Measurements from ENCODE around the gene ATXN1.

Gene ATXN1

DNA sequence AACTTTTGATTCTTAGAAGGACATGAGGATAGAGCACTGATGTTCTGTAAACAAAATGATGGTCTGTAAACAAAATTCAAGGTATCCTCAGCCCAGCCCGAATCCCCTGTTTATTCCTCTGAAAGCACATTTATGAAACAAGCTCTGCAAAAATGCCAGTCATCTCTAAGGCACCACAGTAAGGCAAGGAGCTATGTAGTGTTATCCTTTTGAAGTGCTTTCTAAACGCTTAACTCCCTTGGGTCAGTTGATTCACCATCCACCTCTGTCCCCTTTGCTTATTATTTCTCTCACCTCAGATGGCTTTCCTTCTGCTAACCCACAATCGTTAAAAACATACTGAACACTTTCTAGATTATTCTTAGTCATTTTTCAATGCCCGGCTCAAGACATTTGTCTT, 93.8 kb downstream of the ATXN1 start:
- DNase-seq (ENCODE audit: low read depth in 1 of 2, low spot score in 1 of 2): no peak
- H3K27me3 ChIP-seq (ENCODE audit: insufficient read depth, poor library complexity, severe bottlenecking): no peaks in the 10 kb centered on the region
- H3K27ac ChIP-seq (replicated peaks): no peak overlapping the region
- H3K4me3 ChIP-seq (replicated peaks; ENCODE audit: insufficient read depth, low read length): no peak overlapping the region
- TF ChIP-seq, protein P1, sequence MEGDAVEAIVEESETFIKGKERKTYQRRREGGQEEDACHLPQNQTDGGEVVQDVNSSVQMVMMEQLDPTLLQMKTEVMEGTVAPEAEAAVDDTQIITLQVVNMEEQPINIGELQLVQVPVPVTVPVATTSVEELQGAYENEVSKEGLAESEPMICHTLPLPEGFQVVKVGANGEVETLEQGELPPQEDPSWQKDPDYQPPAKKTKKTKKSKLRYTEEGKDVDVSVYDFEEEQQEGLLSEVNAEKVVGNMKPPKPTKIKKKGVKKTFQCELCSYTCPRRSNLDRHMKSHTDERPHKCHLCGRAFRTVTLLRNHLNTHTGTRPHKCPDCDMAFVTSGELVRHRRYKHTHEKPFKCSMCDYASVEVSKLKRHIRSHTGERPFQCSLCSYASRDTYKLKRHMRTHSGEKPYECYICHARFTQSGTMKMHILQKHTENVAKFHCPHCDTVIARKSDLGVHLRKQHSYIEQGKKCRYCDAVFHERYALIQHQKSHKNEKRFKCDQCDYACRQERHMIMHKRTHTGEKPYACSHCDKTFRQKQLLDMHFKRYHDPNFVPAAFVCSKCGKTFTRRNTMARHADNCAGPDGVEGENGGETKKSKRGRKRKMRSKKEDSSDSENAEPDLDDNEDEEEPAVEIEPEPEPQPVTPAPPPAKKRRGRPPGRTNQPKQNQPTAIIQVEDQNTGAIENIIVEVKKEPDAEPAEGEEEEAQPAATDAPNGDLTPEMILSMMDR (IDR thresholded peaks at IDR 0.05; ENCODE audit: insufficient read depth, low read length): no peak
- TF ChIP-seq, protein P2, sequence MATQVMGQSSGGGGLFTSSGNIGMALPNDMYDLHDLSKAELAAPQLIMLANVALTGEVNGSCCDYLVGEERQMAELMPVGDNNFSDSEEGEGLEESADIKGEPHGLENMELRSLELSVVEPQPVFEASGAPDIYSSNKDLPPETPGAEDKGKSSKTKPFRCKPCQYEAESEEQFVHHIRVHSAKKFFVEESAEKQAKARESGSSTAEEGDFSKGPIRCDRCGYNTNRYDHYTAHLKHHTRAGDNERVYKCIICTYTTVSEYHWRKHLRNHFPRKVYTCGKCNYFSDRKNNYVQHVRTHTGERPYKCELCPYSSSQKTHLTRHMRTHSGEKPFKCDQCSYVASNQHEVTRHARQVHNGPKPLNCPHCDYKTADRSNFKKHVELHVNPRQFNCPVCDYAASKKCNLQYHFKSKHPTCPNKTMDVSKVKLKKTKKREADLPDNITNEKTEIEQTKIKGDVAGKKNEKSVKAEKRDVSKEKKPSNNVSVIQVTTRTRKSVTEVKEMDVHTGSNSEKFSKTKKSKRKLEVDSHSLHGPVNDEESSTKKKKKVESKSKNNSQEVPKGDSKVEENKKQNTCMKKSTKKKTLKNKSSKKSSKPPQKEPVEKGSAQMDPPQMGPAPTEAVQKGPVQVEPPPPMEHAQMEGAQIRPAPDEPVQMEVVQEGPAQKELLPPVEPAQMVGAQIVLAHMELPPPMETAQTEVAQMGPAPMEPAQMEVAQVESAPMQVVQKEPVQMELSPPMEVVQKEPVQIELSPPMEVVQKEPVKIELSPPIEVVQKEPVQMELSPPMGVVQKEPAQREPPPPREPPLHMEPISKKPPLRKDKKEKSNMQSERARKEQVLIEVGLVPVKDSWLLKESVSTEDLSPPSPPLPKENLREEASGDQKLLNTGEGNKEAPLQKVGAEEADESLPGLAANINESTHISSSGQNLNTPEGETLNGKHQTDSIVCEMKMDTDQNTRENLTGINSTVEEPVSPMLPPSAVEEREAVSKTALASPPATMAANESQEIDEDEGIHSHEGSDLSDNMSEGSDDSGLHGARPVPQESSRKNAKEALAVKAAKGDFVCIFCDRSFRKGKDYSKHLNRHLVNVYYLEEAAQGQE (IDR thresholded peaks at IDR 0.05; ENCODE audit: insufficient replicate concordance, low read depth): no peak
- TF ChIP-seq POLR2AphosphoS5 (IDR thresholded peaks at IDR 0.05; ENCODE audit: low read depth) (no peak), SPI1 (IDR thresholded peaks at IDR 0.05; ENCODE audit: borderline replicate concordance, low read depth) (no peak), GABPA (IDR thresholded peaks at IDR 0.05; ENCODE audit: low read depth) (no peak)

DNA sequence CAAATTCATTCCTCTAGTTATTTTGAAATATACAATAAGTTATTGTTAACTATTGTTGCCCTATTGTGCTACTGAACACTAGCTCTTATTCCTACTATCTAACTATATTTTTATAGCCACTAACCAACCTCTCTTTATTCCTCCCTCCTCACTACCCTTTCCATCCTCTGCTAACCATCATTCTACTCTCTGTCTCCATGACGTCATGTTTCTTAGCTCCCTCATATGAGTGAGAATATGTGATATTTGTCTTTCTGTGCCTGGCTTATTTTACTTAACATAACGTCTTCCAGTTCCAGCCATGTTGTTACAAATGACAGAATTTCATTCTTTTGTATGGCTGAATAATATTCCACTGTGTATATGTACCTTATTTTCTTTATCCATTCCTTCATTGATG, 95.3 kb downstream of the ATXN1 start:
- TF ChIP-seq, protein P1 (IDR thresholded peaks at IDR 0.05; ENCODE audit: insufficient read depth, low read length): no peak
- TF ChIP-seq, protein P2 (IDR thresholded peaks at IDR 0.05; ENCODE audit: insufficient replicate concordance, low read depth): no peak
- no peak for TF ChIP-seq POLR2AphosphoS5 (IDR thresholded peaks at IDR 0.05; ENCODE audit: low read depth)
- TF ChIP-seq GABPA (IDR thresholded peaks at IDR 0.05; ENCODE audit: low read depth): no peak
- no peak for TF ChIP-seq SPI1 (IDR thresholded peaks at IDR 0.05; ENCODE audit: borderline replicate concordance, low read depth)
- no peak overlapping the region for H3K27ac ChIP-seq (replicated peaks)
- H3K27me3 ChIP-seq (ENCODE audit: insufficient read depth, poor library complexity, severe bottlenecking): no peaks in the 10 kb centered on the region
- H3K4me3 ChIP-seq (replicated peaks; ENCODE audit: insufficient read depth, low read length): no peak overlapping the region
- DNase-seq (ENCODE audit: low read depth in 1 of 2, low spot score in 1 of 2): no peak

DNA sequence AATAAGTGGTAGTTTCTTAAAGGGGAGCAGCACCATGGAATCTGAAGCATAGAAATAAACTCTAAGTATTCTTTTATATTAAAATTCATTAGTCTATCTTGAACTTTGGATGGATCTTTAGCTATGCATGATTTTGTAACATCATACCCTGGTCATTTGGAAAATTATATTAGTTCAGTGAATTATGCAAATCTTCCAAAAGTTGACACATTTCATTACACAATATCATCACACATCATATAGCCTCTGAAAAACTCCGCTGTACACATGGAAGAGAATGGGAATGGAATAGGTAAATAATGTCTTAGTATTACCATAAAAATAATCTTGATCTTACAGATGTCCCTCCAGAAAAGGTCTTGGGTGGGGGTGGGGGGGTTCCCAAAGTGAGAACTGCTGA, 96.1 kb downstream of the ATXN1 start:
- no peak for DNase-seq (ENCODE audit: low read depth in 1 of 2, low spot score in 1 of 2)
- TF ChIP-seq SPI1 (IDR thresholded peaks at IDR 0.05; ENCODE audit: borderline replicate concordance, low read depth): no peak
- TF ChIP-seq, protein P2 (IDR thresholded peaks at IDR 0.05; ENCODE audit: insufficient replicate concordance, low read depth): no peak
- TF ChIP-seq, protein P1 (IDR thresholded peaks at IDR 0.05; ENCODE audit: insufficient read depth, low read length): no peak
- no peak for TF ChIP-seq POLR2AphosphoS5 (IDR thresholded peaks at IDR 0.05; ENCODE audit: low read depth)
- no peak for TF ChIP-seq GABPA (IDR thresholded peaks at IDR 0.05; ENCODE audit: low read depth)
- Histone ChIP-seq H3K27ac (replicated peaks) (no peak overlapping the region), H3K4me3 (replicated peaks; ENCODE audit: insufficient read depth, low read length) (no peak overlapping the region), H3K27me3 (ENCODE audit: insufficient read depth, poor library complexity, severe bottlenecking) (no peaks in the 10 kb centered on the region)

All from HL-60 (cell line).